ENCODE results near the gene CHTF18.
"Not testable (repeated sequence)": the region's sequence is repeated elsewhere in the genome, so short reads cannot be mapped to it uniquely, and the experiment has no call there.

CHTF18 gene

GRCh38 chr16:788399-789126 lies at the start of gene CHTF18:
CHTF18 (plus strand) TSS chr16:788620; CDS start chr16:788685, 65 bp downstream.
- peak; percentile 92 for DNase-seq

- DNase-seq, result no peak
These were observed 48.6 kb upstream of the CHTF18 start for GRCh38 chr16:739560-740458.

- no peak for DNase-seq
These were observed 48.0 kb upstream of the CHTF18 start for GRCh38 chr16:740459-740763.

DNA sequence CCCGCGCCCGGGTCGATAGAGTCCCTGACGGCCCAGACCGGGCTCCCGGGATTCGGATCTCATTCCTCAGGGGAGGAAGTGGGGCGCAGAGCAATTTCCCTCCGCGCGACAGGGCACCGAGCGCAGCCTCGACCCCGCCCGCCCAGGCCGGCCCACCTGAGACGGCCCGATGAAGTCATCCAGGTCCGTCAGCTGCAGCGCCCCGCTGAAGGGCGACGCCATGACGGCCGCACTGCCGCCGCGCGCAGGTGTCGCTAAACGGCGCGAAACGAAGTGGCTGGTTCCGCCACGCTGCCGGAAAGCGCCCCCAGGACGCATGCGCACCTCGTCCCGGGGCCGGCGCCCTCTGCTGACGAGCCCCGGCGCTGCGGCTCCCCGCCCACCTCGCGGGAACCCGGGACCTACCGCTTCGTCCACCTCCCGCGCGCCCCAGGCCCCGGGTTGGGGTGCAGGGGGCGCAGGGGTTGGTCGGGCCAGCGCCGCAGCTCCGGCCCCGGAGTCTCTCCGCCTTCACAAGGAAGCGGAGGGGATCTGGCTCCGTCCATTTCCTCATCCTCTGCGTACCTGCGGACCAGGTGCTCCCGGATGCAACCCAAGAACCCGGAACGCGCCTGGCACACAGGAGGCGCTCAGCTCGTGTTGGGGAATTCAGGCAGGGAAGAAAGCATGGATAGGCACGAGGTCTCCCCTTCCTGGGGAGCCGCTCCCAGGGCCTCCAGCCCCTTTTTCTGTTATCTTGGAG lies 47.5 kb upstream of the CHTF18 start, which contains the start of gene CIAO3:
CIAO3 (minus strand) TSS at position 234 of the 742 bp plus-strand sequence; CDS start at position 222, 12 bp downstream.
- DNase-seq, result peak; percentile 83

DNA sequence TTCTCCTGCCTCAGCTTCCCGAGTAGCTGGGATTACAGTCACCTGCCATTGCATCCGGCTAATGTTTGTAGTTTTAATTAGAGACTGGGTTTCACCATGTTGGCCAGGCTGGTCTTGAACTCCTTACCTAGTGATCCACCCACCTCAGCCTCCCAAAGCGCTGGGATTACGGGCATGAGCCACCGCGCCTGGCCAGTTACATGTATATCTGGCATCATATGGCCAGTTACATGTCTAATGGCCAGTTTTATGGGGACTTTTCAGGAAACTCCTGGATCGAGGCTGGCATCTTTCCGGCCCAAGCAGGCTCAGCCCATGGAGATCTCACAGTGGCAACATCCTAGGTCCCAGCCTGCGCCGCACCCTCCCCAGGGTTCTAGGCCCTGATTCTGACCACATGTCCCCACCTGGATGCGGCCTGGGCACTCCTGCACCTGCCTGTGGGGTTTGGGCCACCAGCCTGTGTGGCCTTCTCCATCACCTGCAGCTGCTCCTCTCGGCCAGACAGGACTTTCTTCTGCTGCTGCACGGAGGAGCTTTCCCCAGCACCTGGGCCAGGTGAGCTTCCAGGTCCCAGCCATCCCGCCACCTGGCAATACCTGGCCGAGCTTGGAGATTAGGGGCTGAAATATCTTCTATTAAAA lies 46.3 kb upstream of the CHTF18 start:
- DNase-seq, result no peak

DNA sequence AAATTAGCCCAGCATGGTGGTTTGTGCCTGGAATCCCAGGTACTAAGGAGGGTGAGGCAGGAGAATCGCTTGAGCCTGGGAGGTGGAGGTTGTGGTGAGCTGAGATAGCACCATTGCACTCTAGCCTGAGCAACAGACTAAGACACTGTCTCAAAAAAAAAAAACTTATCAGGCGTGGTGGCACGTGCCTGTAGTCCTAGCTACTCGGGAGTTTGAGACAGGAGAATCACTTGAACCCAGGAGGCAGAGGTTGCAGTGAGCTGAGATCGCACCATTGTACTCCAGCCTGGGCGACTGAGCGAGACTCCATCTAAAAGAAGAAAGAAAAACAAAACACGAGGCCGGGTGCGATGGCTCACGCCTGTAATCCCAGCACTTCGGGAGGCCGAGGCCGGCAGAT lies 45.5 kb upstream of the CHTF18 start:
- DNase-seq, result not testable (repeated sequence)

- no peak for DNase-seq
These were observed 44.5 kb upstream of the CHTF18 start for GRCh38 chr16:743794-744500.

DNA sequence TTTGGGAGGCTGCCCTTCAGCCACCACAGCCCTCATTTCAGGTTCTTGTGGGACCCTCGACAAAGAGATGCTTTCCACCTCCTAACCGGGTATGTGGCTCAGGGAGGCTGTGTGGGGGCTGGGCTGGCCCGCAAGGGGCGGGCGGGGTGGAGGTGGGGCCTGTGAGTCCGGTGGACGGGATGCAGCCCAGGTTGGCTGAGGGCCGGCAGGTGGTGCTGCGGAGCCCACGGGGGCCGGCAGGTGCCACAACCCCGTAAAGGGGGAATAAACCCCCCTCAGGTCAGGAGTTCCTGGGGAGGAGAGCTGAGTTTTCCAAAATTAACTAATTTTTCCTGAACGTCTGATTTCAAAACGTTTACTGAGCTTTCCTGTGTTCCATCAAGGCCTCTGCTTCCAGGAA lies 42.7 kb upstream of the CHTF18 start:
- no peak for DNase-seq

DNA sequence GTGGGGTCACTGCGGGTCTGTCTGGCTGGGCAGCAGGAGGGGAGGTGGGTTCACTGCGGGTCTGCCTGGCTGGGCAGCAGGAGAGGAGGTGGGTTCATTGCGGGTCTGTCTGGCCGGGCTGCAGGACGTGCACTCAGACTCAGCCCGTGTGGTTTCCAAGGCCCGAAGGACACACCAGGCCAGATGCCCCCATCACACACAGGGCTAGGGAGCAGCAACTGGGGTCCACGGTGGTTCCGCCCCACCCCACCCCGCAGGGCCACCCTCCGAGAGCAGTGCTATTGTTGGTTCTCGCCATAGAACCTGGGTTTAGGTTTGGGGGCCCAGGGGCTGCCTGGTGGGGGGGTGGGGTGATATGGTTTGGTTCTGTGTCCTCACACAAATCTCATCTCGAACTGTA lies 41.8 kb upstream of the CHTF18 start:
- DNase-seq, result no peak

GRCh38 chr16:747978-748746 lies 40.3 kb upstream of the CHTF18 start:
- no peak for DNase-seq

DNA sequence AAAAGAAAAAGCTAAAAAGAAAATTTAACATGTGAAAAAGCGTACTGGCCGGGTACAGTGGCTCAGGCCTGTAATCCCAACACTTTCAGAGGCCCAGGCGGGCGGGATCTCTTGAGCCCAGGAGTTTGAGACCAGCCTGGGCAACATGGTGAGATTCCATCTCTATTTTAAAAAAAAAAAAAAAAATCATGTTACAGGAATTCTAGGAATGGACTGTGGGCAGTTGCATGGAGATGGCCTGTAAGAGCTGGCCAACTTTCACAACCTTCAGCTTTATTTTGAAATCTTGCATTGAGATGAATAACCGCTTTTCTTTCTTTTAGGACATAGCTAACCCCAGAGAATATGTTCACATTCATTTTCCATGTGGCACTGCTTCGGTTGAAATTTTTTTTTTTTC lies 39.4 kb upstream of the CHTF18 start:
- no peak for DNase-seq

- no peak for DNase-seq
These were observed 37.9 kb upstream of the CHTF18 start for GRCh38 chr16:750485-750884.

- no peak for DNase-seq
These were observed 37.0 kb upstream of the CHTF18 start for GRCh38 chr16:751152-752006.

GRCh38 chr16:752007-752312 lies 36.5 kb upstream of the CHTF18 start:
- no peak for DNase-seq

DNA sequence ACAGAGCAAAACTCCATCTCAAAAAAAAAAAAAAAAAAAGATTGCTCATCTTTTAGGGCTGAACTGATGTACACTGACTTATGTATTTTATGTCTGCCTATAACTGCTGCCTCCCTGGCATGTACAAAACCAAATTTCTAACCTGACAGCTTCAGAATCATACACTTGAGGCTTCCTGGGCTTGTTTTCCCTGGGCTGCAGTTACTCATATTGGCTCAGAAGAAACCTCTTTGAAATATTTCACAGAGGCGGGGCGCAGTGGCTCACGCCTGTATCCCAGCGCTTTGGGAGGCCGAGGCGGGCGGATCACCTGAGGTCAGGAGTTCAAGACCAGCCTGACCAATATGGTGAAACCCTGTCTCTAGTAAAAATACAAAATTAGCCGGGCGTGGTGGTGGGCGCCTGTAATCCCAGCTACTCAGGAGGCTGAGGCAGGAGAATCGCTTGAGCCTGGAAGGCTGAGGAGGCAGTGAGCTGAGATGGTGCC lies 34.3 kb upstream of the CHTF18 start:
- DNase-seq, result not testable (repeated sequence)

DNA sequence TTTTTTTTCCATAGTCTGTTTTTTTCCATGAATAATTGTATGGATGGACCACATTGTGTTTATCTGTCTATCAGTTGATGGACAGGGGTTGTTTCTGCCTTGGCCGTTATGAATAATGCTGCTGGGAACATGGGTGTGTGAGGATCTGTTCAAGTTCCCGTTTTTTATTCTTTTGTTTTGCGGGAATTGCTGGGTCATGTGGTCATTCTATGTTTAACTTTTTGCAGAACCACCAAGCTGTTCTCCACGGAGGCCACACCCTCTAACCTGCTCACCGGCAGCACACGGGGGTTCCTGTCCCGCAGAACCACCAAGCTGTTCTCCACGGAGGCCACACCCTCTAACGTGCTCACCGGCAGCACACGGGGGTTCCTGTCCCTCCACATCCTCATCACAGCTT lies 33.8 kb upstream of the CHTF18 start:
- DNase-seq, result no peak

GRCh38 chr16:756428-756827 lies 32.0 kb upstream of the CHTF18 start:
- DNase-seq, result no peak

- DNase-seq, result no peak
These were observed 29.1 kb upstream of the CHTF18 start for GRCh38 chr16:759110-759910.

- no peak for DNase-seq
These were observed 28.4 kb upstream of the CHTF18 start for GRCh38 chr16:760065-760464.
